IMR-90 (cell line): ENCODE results near the gene SEMA4B. TPM values are rescaled to one million over a fixed set of nuclear protein-coding genes. Genes with fewer than 3 reads are reported as not detected.

ENCODE experiments used
- ATAC-seq: fragments of 200-7000 bp; cut with Tn5 transposase; 2 replicates; pipeline ENCODE4 v1.9.1; 2020; ENCODE audit warnings: low read depth, mild to moderate bottlenecking, moderate library complexity
- BruUV-seq: library from RNA; stranded (reverse); fragments of 400-500 nt; replicated peaks from 2 replicates; lab custom pipeline; 2021; lab: Mats Ljungman, UMichigan
- CTCF ChIA-PET: fragments of 300-600 bp; formaldehyde crosslinking; extraction: SDS; loops from one replicate; lab custom pipeline; 2021; ENCODE audit warnings: antibody characterized with exemption; lab: Yijun Ruan, JAX
- POLR2A ChIA-PET: fragments of 300-600 bp; sonication (Branson Sonifier 250); formaldehyde crosslinking; loops from one replicate; lab custom pipeline; 2022; ENCODE audit warnings: antibody characterized with exemption; ENCODE audit not compliant: unreplicated experiment; lab: Charles Lee
- DNase-seq: peaks from one replicate; pipeline ENCODE4 v3.0.0; 2013
- H2AFZ ChIP-seq: replicated peaks from 2 replicates; pipeline ENCODE3; 2013; ENCODE audit warnings: low read length, mild to moderate bottlenecking; ENCODE audit not compliant: poor library complexity
- H2AK5ac ChIP-seq: 2 replicates; pipeline ENCODE4 v1.6.1; 2013; ENCODE audit warnings: low read depth, low read length, inconsistent platforms
- H2AK9ac ChIP-seq: replicated peaks from 2 replicates; pipeline ENCODE3; 2013; ENCODE audit warnings: mild to moderate bottlenecking, low read depth, low read length, moderate library complexity; ENCODE audit not compliant: poor library complexity
- H2BK120ac ChIP-seq: 2 replicates; pipeline ENCODE4 v1.6.1; 2013; ENCODE audit warnings: low read depth, low read length, inconsistent platforms
- H2BK15ac ChIP-seq: 3 replicates; pipeline ENCODE4 v1.6.1; 2013; ENCODE audit warnings: low read depth, low read length, inconsistent platforms
- H2BK20ac ChIP-seq: 2 replicates; pipeline ENCODE4 v1.6.1; 2013; ENCODE audit warnings: low read depth, mild to moderate bottlenecking, inconsistent platforms, low read length, moderate library complexity
- H2BK5ac ChIP-seq: 2 replicates; pipeline ENCODE4 v1.6.1; 2013; ENCODE audit warnings: mild to moderate bottlenecking, low read depth, low read length, inconsistent platforms; ENCODE audit not compliant: poor library complexity, severe bottlenecking
- H3K14ac ChIP-seq: replicated peaks from 2 replicates; pipeline ENCODE4 v1.6.1; 2013; ENCODE audit warnings: low read depth, low read length, inconsistent platforms
- H3K18ac ChIP-seq: 2 replicates; pipeline ENCODE4 v1.6.1; 2013; ENCODE audit warnings: low read depth, low read length, control low read depth
- H3K23ac ChIP-seq: 2 replicates; pipeline ENCODE4 v1.6.1; 2013; ENCODE audit warnings: low read depth, low read length, inconsistent platforms
- H3K27ac ChIP-seq: 2 replicates; pipeline ENCODE4 v1.5.1; 2013; ENCODE audit warnings: mild to moderate bottlenecking, control low read depth, low read length; ENCODE audit not compliant: insufficient read depth
- H3K27me3 ChIP-seq: 2 replicates; pipeline ENCODE4 v1.6.1; 2013; ENCODE audit warnings: low read length; ENCODE audit not compliant: control insufficient read depth, insufficient read depth
- H3K36me3 ChIP-seq: 2 replicates; pipeline ENCODE4 v1.6.1; 2013; ENCODE audit warnings: low read length, mixed read lengths; ENCODE audit not compliant: control insufficient read depth, insufficient read depth
- H3K4ac ChIP-seq: 2 replicates; pipeline ENCODE4 v1.6.1; 2013; ENCODE audit warnings: low read depth, low read length, inconsistent platforms
- H3K4me1 ChIP-seq: 2 replicates; pipeline ENCODE4 v1.6.1; 2013; ENCODE audit warnings: low read length, mixed read lengths; ENCODE audit not compliant: control insufficient read depth, insufficient read depth
- H3K4me2 ChIP-seq: 2 replicates; pipeline ENCODE4 v1.6.1; 2013; ENCODE audit warnings: low read depth, mild to moderate bottlenecking, control low read depth, low read length, moderate library complexity
- H3K4me3 ChIP-seq: 2 replicates; pipeline ENCODE4 v1.5.1; 2013; ENCODE audit warnings: low read depth, mild to moderate bottlenecking, control low read depth, low read length, moderate library complexity; ENCODE audit not compliant: insufficient read depth
- H3K56ac ChIP-seq: 2 replicates; pipeline ENCODE4 v1.6.1; 2013; ENCODE audit warnings: low read length, inconsistent platforms; ENCODE audit not compliant: insufficient read depth; ENCODE audit errors: extremely low read depth
- H3K79me1 ChIP-seq, 2 experiments: 2 replicates each; pipeline ENCODE4 v1.6.1; 2013; ENCODE audit warnings: low read length in 2 of 2, inconsistent platforms in 1 of 2, low read depth in 1 of 2
- H3K9ac ChIP-seq: 2 replicates; pipeline ENCODE4 v1.6.1; 2013; ENCODE audit warnings: low read depth, low read length, control low read depth
- H3K9me1 ChIP-seq: 2 replicates; pipeline ENCODE4 v1.6.1; 2013; ENCODE audit warnings: low read length, inconsistent platforms; ENCODE audit not compliant: insufficient read depth
- H3K9me3 ChIP-seq: 2 replicates; pipeline ENCODE4 v1.6.1; 2013; ENCODE audit warnings: low read length; ENCODE audit not compliant: control insufficient read depth, insufficient read depth
- H4K20me1 ChIP-seq: 2 replicates; pipeline ENCODE4 v1.6.1; 2013; ENCODE audit warnings: low read length, inconsistent platforms; ENCODE audit not compliant: insufficient read depth
- H4K5ac ChIP-seq: 2 replicates; pipeline ENCODE4 v1.6.1; 2013; ENCODE audit warnings: mild to moderate bottlenecking, low read depth, low read length, control low read depth
- H4K8ac ChIP-seq, 2 experiments: 2 replicates each; pipeline ENCODE4 v1.6.1; 2013; ENCODE audit warnings: low read depth in 2 of 2, low read length in 2 of 2, control low read depth in 1 of 2, inconsistent platforms in 1 of 2
- H4K91ac ChIP-seq: 2 replicates; pipeline ENCODE4 v1.6.1; 2013; ENCODE audit warnings: low read depth, low read length, inconsistent platforms; ENCODE audit not compliant: insufficient read depth
- CEBPB ChIP-seq: IDR thresholded peaks from 2 replicates; pipeline ENCODE4 v1.6.1; 2012; ENCODE audit warnings: low read depth, low read length, improper control_type of control experiment
- CHD1 ChIP-seq: IDR thresholded peaks from 2 replicates; pipeline ENCODE4 v1.6.1; 2012; ENCODE audit warnings: low read depth, low read length, improper control_type of control experiment
- MXI1 ChIP-seq: IDR thresholded peaks from 2 replicates; pipeline ENCODE4 v1.6.1; 2012; ENCODE audit warnings: low read depth, mild to moderate bottlenecking, low read length, moderate library complexity, borderline replicate concordance
- RAD21 ChIP-seq: IDR thresholded peaks from 2 replicates; pipeline ENCODE4 v1.6.1; 2012; ENCODE audit warnings: low read length, improper control_type of control experiment
- WGBS, 2 experiments: methylation state at CpG; one replicate each; pipeline versions ENCODE4 v1.1.5 to v1.1.7; 2013; ENCODE audit warnings: missing lambda C conversion rate in 2 of 2; ENCODE audit not compliant: insufficient read length in 1 of 2; ENCODE audit errors: extremely low coverage in 2 of 2; 5-methylcytosine and 5-hydroxymethylcytosine counted together
- dilution Hi-C: fragments of 300-500 bp; cut with HindIII; formaldehyde crosslinking; loops from one replicate; pipeline ENCODE4 v1.14.3; 2018; ENCODE audit warnings: low sequenced_read_pairs; ENCODE audit not compliant: unreplicated experiment
- in situ Hi-C: fragments of 300-500 bp; cut with MboI; formaldehyde crosslinking; loops from 3 replicates; pipeline ENCODE4 v1.14.3; 2019; ENCODE audit warnings: low sequenced_read_pairs, inconsistent platforms, mixed read lengths
- intact Hi-C: fragments of 100-400 bp; cut with micrococcal nuclease; formaldehyde crosslinking; loops from 2 replicates; pipeline ENCODE4 v1.10.0; 2022
- polyA plus RNA-seq, 3 experiments: library from polyadenylated mRNA; depleted of rRNA; stranded (reverse); fragments of >200 nt; gene quantifications; 2 replicates each; pipeline ENCODE4 v1.2.3, GENCODE V29; 2012; ENCODE audit warnings: low replicate concordance in 1 of 3
- total RNA-seq: library from RNA; depleted of rRNA; stranded (reverse); fragments of >200 nt; gene quantifications from 2 replicates; pipeline ENCODE4 v1.2.3, GENCODE V29; 2012
- TF ChIP-seq, protein P1 (sequence below): conservative IDR thresholded peaks from 2 replicates; pipeline ENCODE4 v1.5.1; 2012; ENCODE audit warnings: mild to moderate bottlenecking, low read depth, low read length, improper control_type of control experiment

The SEMA4B gene
- total and polyA plus RNA-seq, 2 of the 4 experiments (the other 2 are of a cell fraction): 5.0 to 22.5 TPM

DNA sequence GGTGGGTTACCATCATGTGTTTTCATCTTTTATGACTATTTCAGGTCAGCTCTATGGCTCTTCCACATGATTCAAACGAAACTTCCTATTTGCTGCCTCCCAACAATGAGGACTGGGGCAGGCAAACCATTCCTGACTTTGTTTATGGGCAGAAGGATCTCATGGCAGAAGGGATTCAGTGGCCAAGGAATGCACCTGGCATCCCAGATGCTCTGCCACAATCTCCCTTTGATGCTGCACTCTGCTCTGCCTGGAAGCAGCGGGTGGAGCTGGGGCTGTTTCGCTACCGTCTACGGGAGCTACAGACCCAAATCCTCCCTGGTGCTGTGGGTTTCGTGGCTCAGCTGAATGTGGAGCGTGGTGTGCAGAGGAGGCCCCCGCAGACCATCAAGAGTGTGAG lies 39.7 kb downstream of the SEMA4B start:
- Histone ChIP-seq H3K23ac (no peak overlapping the region), H3K27ac (no peak overlapping the region), H3K9ac (no peak overlapping the region), H4K8ac (no peak overlapping the region), H3K4ac (no peak overlapping the region), H3K56ac (no peak overlapping the region), H3K27me3 (no peaks in the 10 kb centered on the region), H4K91ac (no peak overlapping the region), H2BK5ac (no peak overlapping the region), H3K9me3 (no peaks in the 10 kb centered on the region), H2BK20ac (no peak overlapping the region), H3K9me1 (no peaks in the 10 kb centered on the region), H3K36me3 (peaks cover 4% of the 10 kb centered on the region; the same call in 1 of the 2 replicates), H3K14ac (no peak overlapping the region), H3K18ac (no peak overlapping the region), H2AK5ac (no peak overlapping the region), H3K4me1 (no peaks in the 10 kb centered on the region), H2AK9ac (no peak overlapping the region), H2BK120ac (no peak overlapping the region), H4K5ac (no peak overlapping the region), H3K4me3 (no peak overlapping the region), H4K20me1 (no peaks in the 10 kb centered on the region), H2AFZ (no peak overlapping the region), H2BK15ac (no peak overlapping the region), H3K4me2 (no peak overlapping the region), H3K79me1 (no peaks in the 10 kb centered on the region)
- DNase-seq (no peak), ATAC-seq (no peak)
- POLR2A ChIA-PET: no interaction called here
- in situ Hi-C loops: no loop called here
- WGBS, 2 experiments: 88% methylated on average over 5 of the region's 8 CpGs; no CpG with 5 or more reads in 1 of the 2 experiments
- intact Hi-C loops: no loop called here
- TF ChIP-seq MXI1 (no peak), CEBPB (no peak), RAD21 (no peak), CHD1 (no peak)
- TF ChIP-seq, protein P1, sequence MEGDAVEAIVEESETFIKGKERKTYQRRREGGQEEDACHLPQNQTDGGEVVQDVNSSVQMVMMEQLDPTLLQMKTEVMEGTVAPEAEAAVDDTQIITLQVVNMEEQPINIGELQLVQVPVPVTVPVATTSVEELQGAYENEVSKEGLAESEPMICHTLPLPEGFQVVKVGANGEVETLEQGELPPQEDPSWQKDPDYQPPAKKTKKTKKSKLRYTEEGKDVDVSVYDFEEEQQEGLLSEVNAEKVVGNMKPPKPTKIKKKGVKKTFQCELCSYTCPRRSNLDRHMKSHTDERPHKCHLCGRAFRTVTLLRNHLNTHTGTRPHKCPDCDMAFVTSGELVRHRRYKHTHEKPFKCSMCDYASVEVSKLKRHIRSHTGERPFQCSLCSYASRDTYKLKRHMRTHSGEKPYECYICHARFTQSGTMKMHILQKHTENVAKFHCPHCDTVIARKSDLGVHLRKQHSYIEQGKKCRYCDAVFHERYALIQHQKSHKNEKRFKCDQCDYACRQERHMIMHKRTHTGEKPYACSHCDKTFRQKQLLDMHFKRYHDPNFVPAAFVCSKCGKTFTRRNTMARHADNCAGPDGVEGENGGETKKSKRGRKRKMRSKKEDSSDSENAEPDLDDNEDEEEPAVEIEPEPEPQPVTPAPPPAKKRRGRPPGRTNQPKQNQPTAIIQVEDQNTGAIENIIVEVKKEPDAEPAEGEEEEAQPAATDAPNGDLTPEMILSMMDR: no peak
- CTCF ChIA-PET: no interaction called here
- dilution Hi-C loops: no loop called here
- no TSS peak for BruUV-seq
